ENCODE results near the gene FAM161B. TPM values are rescaled to one million over a fixed set of nuclear protein-coding genes. Genes with fewer than 3 reads are reported as not detected.

Gene FAM161B
- polyA plus RNA-seq, 4 donors: 12.8 to 15.8 (median 14.1) TPM

DNA sequence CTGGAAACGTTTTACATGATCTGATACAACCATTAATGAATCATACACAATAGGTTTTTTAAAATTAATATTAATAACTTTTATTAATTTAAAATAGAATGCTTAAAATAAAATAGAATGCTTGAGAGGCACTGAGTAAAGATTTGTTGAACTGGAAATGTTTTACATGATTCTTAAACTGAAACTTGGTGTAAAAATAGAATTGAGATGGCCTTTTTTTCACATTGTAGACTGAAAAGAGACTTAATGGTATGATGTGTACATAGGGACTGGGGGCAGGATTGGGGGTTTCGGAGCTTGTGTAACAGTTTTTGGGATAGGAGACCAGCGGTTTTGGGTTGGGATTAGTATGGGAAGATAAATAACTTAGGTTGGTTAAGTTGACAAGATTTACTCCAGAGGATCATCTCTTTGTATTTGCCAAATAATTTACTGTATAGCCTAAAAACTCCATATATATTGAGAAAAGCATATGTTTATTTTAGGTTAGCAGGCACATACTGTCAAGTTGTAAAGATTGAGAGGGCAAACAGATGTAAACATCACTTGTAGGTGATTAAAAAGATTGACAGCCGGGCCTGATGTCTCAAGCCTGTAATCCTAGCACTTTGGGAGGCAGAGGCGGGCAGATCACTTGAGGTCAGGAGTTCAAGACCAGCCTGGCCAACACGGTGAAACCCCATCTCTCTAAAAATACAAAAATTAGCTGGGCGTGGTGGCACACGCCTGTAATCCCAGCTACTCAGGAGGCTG is 65.3 kb downstream of the FAM161B start:
- DNase-seq (ENCODE audit: low read depth in 4 of 4, low spot score in 3 of 4): no peak

Other genes starting within 250 kb of the FAM161B start
- gene PNMA1, start 235.7 kb downstream of the FAM161B start, polyA plus RNA-seq (ENCODE audit: insufficient read length in 4 of 4): 100 to 1,000 TPM in 2 of 4 donors, 10 to 100 TPM in 2; 94.8 to 101 (median 98.2) TPM
- 10 to 100 TPM; 23.1 to 34.0 (median 30.2) TPM for gene PTGR2, start 98.3 kb downstream of the FAM161B start, polyA plus RNA-seq (ENCODE audit: insufficient read length in 4 of 4)
- gene ZNF410, start 63.2 kb downstream of the FAM161B start, polyA plus RNA-seq (ENCODE audit: insufficient read length in 4 of 4): 10 to 100 TPM; 51.7 to 62.0 (median 58.1) TPM
- gene COQ6, start 208 bp upstream of the FAM161B start, polyA plus RNA-seq (ENCODE audit: insufficient read length in 4 of 4): 10 to 100 TPM; 28.1 to 30.2 (median 29.9) TPM
- gene ENTPD5, start 69.2 kb upstream of the FAM161B start, polyA plus RNA-seq (ENCODE audit: insufficient read length in 4 of 4): 10 to 100 TPM; 42.9 to 56.7 (median 53.2) TPM
- gene BBOF1, start 69.3 kb upstream of the FAM161B start, polyA plus RNA-seq (ENCODE audit: insufficient read length in 4 of 4): 10 to 100 TPM; 12.9 to 19.3 (median 16.2) TPM
- gene ALDH6A1, start 134.4 kb upstream of the FAM161B start, polyA plus RNA-seq (ENCODE audit: insufficient read length in 4 of 4): 100 to 1,000 TPM in 2 of 4 donors, 10 to 100 TPM in 2; 92.8 to 134 (median 101) TPM
- 10 to 100 TPM; 16.6 to 19.4 (median 19.4) TPM for gene LIN52, start 134.9 kb upstream of the FAM161B start, polyA plus RNA-seq (ENCODE audit: insufficient read length in 4 of 4)

Data from right renal pelvis (tissue), 4 donors.